Dermis blood vessel endothelial cell (primary cell): Measurements from ENCODE around the gene TPM3. TPM values are rescaled to one million over a fixed set of nuclear protein-coding genes. Genes with fewer than 3 reads are reported as not detected.
"Not testable (repeated sequence)": the region's sequence is repeated elsewhere in the genome, so short reads cannot be mapped to it uniquely, and the experiment has no call there.

Experiments used
- DNase-seq: peaks from one replicate; pipeline ENCODE4 v3.0.0; 2010
- total RNA-seq: library from RNA; depleted of rRNA; stranded (reverse); fragments of >200 nt; gene quantifications from 2 replicates; pipeline ENCODE4 v1.2.3, GENCODE V29; 2014

TPM3 gene
- total RNA-seq, 1 donor from 2014 or later, result 707 TPM

DNA sequence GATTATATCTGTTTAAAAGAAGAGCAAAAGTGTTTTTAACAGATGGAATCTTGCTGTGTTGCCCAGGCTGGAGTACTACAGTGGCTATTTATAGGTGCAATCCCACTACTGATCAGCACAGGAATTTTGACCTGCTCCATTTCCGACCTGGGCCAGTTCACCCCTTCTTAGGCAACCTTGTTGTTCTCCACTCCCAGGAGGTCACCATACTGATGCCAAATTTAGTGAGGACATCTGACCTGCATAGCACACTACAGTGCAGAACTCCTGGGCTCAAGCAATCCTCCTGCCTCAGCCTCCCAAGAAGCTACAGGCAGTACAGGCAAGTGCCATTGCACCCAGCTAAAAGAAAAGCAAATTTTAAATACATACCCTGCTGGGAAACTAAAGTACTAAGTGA is 25.7 kb downstream of the TPM3 start:
- no peak for DNase-seq

DNA sequence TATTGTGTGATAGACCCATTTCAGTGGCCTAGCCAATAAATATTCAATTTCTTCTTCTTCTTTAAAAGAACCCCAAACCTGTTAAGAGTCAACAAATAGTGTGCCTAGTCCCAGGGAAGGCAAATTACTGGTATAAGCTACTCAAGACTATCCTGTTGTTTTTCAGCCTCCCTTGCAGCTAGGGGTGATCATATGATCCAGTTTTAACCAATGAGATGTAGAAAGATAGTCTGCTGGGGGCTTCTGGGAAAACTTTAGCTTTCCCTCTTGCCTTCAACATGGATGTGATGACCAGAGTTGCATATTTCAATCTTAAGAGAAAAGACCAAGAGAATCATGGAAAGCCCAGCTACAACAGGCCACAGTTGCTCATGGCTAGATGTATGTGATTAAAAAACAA is 32.3 kb downstream of the TPM3 start:
- DNase-seq, result no peak

DNA sequence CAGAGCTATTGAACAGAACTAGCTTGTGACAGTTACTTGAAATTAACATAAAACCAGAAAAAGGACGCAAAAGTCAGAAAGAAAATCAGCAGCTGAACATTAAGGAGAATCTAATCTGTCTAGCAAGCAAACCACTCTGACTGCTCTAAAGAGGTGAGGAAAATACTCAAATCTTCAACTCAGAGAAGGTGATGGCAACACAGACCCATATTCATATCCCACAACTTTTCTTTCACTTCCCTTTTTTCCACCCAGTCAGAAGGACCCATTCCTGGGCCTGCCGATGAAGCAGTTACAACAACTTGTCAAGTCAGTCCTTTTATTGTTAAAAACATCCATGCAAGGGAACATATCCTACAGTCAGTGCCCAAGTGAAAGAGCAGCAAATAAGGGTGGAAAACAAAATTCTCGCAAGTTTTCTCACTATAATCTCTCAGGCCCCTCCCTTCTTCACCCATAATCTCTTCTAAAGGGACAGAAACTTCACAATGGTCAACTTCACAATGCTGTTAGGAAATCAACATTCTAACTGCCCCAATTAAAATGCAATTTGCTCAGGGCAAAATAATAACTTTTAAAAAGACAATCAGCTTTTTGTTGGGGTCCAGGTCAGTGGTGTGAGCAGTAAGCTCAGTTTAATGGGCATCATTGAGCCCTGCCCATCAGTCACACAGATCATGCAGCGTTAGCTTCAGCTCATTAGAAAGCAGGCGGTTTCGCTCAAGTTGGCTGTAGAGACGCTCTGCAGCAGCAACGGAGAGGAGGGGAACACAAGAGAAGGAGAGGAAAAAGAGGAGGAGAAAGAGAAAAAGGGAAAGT is 33.4 kb downstream of the TPM3 start:
- DNase-seq, result no peak

DNA sequence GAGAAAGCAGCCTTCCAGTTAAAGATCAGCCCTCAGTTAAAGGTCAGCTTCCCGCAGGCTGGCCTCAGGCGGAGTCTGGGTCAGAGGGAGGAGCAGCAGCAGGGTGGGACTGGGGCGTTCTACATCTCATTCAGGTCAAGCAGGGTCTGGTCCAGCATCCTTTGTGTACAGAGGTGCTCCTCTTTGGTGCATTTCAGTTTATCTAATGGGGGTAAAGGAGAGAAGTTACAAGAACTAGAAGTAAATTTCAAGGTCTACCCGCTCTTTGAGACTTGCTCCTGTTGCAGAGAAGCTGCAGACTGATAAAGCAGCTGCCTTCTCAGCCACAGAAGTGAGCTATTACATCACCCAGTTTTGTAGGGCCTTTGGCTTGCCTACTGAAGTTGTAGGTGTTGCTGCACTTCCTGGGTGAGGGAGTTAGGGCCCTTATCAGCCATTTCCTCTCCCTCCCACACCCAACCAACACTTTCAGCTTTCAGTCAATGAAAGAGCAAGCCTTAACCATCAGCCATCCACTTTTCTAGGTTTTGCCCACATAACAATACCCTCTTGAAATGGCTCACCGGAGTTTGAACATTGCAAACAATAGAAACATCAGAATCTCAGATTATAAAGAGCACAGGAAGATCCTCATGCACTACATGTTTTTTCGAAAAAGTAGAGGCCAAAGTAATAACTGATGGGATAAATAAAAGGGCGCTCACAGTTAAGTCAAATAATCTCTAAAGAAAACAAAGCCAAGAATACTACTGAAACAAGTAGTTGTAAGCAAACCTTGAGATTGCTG is 34.2 kb downstream of the TPM3 start:
- DNase-seq, result no peak

DNA sequence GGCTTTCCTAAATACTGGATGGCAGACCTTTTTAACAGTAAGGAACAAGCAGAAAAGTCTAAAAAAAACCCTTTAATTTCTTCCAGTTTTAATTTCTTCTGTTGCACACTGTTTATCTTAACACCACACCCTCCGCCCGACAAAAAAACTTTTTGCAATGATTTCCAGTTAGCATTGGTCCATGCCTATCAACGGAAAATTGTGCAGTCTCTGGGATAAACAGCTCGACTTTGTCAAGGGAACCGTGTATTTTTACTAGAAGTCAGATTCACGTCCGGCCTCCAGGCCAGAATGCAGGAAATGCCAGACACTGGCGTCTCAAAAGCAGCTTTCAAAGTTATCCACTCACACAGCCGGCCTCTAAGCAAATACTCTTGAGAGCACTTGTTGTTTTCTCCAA is 36.6 kb downstream of the TPM3 start:
- DNase-seq, result peak; percentile 95

DNA sequence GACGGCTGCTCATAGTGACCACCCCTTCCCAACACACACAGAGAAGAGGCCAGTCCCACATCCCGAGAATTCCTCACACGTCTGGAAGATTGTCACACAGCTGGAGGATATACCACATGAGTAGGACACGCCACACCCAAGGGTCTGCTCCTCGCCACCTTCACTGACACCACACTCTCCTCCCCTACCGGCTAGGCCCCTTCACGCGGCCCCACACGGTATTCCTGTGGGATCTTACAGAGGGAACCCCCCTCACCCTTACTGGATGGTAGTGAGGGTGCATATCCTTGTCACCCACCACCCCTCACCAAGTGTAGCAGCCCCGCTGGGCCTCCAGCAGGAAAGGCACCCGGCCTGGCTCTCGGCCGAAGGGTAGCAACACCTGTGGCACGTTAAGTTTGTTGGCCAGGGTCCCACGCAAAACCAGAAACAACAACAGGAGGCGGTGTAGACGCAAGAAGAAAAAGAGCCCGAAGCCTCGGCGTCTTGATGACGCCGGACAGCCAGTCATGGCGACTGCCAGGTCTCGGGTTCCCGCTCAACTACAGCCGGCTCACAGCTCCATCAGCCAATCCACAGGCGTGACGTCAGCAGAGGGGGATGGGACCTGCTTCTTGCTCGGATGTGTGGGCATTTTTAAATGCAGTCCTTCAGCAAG is 37.2 kb downstream of the TPM3 start, which contains the start of gene NUP210L:
Gene NUP210L (minus strand): TSS at position 540 of the 658 bp plus-strand sequence.
- peak; percentile 85 for DNase-seq

DNA sequence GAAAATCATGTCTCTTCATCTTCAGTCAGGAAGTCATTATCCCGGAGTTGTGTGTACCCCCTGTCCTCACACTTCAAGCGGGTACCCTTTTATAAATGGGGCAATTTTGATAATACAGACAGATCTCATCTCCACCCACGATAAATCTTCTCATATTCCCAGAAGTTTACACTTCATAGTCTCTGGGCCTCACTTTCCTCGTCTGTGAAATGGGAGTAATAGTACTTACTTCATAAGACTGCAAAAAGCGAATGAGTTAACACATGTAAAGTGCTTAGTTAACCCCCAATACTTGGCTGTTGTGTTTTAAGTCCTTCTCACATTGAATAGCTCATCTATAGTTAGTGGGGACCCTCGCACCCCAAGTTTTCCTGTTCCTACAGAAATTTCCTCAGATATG is 37.8 kb downstream of the TPM3 start:
- no peak for DNase-seq

DNA sequence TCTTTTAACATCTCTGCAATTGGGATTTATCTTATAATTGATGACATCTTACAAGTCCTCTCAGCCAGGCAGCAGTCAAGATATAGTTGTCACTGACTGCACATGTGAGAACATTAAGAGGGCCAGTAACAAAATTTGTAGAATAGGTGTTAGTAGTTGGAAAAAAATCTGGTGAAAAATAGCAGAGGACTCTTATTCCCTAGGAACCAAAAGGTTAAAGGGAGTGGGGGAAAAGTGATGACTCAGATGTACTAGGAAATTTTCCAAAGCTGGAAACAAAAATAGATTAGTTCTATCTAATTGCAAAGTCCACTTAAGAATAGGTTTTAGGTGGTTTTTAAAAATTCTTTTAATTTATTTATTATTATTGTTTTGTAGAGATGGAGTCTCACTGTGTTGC is 40.6 kb downstream of the TPM3 start:
- peak; percentile 26 for DNase-seq

DNA sequence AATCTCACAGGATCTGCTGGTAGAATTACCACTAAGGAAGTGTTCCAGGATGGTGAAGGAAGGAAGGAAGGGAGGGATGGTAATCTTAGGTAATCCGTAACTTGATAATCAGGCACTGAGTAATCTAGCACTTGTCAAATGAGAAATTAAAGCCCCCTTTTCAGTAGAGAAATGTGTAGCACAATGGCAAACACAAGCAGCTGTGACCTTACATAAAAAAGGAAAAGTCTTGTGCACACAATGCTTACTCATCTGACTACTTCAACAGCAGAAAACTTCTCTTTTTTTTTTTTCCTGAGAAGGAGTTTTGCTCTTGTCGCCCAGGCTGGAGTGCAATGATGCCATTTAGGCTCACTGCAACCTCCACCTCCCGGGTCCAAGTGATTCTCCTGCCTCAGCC is 43.1 kb downstream of the TPM3 start:
- peak; percentile 27 for DNase-seq

DNA sequence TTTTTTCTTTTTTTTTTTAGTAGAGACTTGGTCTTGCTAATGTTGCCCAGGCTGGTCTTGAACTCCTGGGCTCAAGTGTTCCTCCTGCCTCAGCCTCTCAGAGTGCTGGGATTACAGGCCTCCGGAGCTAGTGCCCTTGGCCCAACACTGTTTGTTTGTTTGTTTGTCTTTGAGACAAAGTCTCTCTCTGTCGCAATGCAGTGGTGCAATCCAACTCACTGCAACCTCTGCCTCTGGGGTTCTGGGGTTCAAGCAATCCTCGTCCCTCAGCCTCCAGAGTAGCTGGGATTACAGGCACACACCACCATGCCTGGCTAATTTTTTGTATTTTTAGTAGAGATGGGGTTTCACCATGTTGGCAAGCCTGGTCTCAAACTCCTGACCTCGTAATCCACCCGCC is 44.4 kb downstream of the TPM3 start:
- DNase-seq, result not testable (repeated sequence)

DNA sequence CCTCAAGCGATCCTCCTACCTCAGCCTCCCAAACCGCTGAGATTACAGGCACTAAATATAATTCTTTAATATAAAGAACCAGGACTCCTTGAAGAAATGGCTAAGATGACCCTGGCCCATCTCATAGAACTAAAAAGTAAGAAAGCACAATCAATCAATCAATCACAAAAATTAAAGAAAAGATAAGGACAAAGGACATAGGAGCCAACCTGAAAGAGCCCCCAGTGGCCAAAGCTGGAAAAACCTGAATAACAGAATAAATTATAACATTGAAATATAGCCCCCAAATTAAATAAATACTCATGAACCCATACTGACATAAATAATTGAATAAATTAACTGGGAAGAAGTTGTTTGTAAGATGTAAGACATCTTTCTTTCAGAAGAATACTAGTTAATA is 45.9 kb downstream of the TPM3 start:
- DNase-seq, result no peak

DNA sequence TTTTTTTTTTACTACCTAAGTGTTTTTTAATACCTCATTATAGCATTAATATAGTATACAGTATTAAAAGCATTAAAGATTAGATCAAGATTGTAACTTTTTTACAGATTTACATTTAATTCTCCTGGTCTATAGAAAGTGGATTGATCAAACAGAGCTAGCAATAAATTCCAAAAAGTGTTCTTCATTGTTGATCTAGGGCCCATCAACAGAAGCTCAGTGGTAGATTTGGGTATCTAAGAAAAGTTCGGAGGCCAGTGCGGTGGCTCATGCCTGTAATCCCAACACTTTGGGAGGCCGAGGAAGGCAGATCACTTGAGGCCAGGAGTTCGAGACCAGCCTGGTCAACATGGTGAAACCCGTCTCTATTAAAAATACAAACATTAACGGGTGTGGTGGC is 49.5 kb downstream of the TPM3 start:
- no peak for DNase-seq

DNA sequence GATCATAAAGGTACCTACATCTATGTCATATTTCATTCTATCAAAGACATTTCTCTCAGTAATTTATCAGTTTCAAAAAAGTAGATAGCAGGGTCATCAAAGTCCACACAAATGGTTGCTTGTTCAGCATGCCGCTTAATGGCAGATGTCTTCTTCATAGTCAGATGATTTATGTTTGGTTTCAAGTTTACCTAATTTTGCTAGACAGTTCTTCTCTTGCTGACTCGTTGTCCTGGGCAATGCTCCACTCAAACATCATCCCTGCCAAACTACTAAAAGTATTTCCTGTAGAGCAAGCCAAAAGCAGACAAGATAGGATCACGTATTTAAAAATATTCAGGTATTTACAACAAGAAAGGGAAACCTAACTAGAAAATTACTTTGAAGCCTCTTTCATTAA is 50.7 kb downstream of the TPM3 start:
- no peak for DNase-seq

DNA sequence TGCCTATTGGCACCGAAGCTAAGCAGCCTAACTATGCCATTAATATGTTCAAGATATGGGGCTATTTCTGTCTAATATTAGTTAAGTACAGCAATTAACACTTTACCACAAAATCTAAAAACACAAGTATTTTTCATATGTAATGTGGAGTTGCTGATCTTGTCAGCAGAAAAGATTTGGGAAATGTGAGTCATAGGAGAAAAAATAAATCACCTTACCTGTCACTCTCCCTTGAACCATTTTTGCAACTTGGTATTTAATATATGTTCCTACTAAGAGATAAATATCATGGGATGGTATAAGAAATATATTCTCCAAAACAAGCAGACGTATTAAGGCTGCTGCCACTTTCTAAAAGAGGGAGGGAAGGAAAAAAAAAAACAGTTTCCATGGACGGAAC is 54.0 kb downstream of the TPM3 start:
- DNase-seq, result no peak

DNA sequence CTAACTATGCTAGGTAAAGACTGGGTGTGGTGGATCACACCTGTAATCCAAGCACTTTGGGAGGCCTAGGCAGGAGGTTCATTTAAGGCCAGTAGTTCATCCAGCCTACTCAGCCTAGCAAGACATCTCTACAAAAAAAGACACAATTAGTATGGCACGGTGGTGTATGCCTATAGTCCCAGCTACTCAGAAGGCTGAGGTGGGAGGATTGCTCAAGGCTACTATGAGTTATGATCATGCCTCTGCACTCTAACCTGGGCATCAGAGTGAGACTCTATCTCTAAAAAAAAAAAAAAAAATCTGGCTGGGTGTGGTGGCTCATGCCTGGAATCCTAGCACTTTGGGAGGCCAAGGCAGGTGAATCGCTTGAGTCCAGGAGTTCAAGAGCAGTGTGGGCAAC is 58.6 kb downstream of the TPM3 start:
- no peak for DNase-seq

DNA sequence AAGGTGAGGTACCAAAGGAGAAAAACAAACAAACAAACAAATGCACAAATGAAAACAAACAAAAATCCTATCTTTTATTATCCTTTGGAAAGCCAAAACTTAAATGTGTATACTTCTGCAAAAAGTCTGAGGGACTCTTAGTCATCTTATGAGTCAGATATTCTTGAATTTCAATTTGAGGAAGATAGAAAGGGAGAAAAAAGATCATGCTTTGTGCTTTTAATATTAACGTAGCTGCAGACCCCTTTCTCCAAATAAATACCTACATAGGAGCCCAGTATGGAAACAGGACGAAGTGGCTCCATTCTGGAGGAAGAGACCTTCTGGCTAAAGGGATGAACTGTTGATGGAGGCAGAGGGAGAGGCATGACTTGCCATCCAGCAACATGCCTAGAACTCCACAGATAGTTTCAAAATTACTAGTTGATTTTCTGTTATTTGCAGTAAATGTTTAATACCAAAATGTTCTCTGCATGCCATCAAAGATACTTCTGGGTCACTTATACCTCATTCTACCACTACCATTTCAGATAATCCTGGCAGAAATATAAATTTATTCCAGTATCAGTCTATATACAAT is 62.4 kb downstream of the TPM3 start:
- no peak for DNase-seq

DNA sequence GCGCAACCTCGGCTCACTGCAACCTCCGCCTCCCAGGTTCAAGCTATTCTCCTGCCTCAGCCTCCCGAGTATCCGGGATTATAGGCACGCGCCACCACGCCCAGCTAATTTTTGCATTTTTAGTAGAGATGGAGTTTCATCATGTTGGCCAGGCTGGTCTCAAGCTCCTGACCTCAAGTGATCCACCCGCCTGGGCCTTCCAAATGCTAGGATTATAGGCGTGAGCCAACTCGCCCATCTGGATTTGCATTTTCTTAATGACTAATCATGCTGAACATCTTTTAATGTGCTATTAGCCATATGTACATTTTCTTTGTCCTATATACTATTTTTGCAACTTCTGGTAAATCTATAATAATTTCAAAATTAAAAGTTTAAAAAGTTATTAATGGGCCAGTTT is 68.7 kb downstream of the TPM3 start:
- not testable (repeated sequence) for DNase-seq

DNA sequence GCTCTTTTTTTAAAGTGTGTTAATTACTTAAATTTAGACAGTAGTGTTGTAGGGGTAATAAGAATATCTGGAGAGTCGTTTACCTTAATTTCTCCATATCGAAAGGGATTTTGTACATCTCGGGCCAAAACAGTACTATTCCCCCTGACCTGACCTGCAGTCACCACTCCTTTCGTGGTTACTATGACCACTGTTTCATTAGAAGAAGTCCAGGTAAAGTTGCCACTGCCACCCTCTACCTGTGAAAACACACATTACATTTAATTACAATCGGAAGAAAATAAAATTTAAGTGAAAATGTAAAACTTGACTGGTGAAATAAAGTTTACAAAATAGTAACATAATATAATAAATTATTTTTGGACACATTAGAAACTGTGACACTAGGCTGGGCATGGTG is 74.3 kb downstream of the TPM3 start:
- DNase-seq, result no peak

DNA sequence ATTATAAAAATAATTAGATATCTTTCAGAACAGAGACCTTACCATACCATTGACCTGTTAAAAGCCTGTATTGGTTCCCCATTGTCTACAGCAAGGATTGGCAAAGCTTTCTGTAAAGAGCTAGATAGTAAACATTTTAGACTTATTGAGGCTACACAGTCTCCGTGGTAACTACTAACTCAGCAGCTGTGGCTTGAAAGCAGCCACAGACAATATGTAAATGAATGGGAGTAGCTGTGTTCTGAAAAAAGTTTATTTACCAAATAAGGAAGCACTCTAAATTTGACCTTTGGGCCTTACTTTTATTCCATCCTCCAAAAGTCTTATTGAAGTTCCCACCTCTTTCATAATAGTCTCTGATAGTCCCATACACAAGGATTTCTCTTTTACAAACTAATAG is 76.7 kb downstream of the TPM3 start:
- DNase-seq, result no peak
